AG09309 (cell line): ENCODE measurements around the gene THSD8.
"Not testable (repeated sequence)": the region's sequence is repeated elsewhere in the genome, so short reads cannot be mapped to it uniquely, and the experiment has no call there.

Source experiments
- DNase-seq: peaks from one replicate; pipeline ENCODE4 v3.0.0-alpha.2; 2010; ENCODE audit warnings: low read depth
- H3K4me3 ChIP-seq: 2 replicates; pipeline ENCODE4 v1.5.1; 2011; ENCODE audit warnings: mild to moderate bottlenecking, low read depth, low read length, moderate library complexity; ENCODE audit not compliant: control insufficient read depth
- TF ChIP-seq, protein P1 (sequence below): IDR thresholded peaks from 2 replicates; pipeline ENCODE4 v1.5.1; 2011; ENCODE audit warnings: mild to moderate bottlenecking, low read depth, low read length, inconsistent platforms; ENCODE audit not compliant: insufficient read depth, control insufficient read depth; ENCODE audit errors: missing control alignments

THSD8 gene

GRCh38 chr19:12815088-12815487 is 13.2 kb downstream of the THSD8 start:
- no peak for DNase-seq
- TF ChIP-seq, protein P1, sequence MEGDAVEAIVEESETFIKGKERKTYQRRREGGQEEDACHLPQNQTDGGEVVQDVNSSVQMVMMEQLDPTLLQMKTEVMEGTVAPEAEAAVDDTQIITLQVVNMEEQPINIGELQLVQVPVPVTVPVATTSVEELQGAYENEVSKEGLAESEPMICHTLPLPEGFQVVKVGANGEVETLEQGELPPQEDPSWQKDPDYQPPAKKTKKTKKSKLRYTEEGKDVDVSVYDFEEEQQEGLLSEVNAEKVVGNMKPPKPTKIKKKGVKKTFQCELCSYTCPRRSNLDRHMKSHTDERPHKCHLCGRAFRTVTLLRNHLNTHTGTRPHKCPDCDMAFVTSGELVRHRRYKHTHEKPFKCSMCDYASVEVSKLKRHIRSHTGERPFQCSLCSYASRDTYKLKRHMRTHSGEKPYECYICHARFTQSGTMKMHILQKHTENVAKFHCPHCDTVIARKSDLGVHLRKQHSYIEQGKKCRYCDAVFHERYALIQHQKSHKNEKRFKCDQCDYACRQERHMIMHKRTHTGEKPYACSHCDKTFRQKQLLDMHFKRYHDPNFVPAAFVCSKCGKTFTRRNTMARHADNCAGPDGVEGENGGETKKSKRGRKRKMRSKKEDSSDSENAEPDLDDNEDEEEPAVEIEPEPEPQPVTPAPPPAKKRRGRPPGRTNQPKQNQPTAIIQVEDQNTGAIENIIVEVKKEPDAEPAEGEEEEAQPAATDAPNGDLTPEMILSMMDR, result no peak
- no peak overlapping the region for H3K4me3 ChIP-seq

- DNase-seq, H3K4me3 ChIP-seq: not testable (repeated sequence)
These were observed 15.3 kb downstream of the THSD8 start for GRCh38 chr19:12817188-12817587.

DNA sequence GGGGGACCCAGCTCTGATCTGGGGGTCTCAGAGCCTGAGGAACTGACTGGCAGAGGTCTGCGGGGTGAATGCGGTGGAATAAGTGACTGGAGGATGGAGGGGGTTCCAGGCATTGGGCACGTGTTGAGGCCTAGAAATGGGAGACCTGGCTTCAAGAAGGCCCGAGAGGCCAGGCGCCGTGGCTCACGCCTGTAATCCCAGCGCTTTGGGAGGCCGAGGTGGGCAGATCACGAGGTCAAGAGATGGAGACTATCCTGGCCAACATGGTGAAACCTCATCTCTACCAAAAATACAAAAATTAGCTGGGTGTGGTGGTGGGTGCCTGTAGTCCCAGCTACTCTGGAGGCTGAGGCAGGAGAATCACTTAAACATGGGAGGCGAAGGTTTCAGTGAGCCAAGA is 15.9 kb downstream of the THSD8 start:
- not testable (repeated sequence) for H3K4me3 ChIP-seq, DNase-seq

DNA sequence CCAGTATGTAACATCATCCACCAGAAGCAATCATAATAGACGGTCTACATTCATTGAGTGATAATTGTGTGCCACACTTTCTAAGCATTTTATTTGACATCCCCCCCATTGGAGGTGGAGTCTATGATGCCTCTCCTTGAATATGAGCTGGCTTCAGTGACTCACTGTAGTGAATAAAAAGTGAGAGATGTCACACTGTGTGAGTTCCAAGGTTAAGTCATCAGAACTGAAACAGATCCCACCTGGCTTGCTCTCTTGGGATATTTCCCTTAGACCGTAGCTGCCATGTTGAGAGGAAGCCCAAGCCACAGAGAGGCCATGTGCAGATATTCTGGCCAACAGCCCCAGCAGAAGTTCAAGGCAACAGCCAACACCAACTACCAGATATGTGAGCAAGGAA is 19.9 kb downstream of the THSD8 start:
- TF ChIP-seq, protein P1, result no peak
- no peak for DNase-seq
- H3K4me3 ChIP-seq, result no peak overlapping the region

- no peak for DNase-seq
- TF ChIP-seq, protein P1, result peak; percentile 31
- H3K4me3 ChIP-seq, result no peak overlapping the region
These were observed 23.6 kb downstream of the THSD8 start for GRCh38 chr19:12825254-12826131.

DNA sequence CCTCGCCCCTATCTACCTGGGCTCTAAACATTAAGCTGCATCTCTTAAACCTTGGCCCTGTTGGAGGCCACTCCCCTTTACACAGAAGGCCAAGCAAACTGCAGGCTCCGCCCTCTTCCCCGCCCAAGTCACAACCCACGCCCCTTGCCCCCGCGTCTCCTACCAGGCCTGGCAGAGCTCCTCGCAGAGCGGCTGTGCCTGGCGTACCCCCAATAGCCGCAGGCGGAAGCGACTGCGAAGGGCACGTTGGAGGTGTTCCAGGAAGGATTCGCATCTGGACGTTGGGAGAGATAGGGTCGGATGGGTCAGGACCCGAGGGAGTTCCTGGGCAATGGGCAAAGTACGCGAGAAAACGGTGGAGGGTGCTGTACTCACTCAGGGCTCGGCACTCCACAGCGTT is 26.6 kb downstream of the THSD8 start:
- DNase-seq, result no peak
- no peak overlapping the region for H3K4me3 ChIP-seq
- TF ChIP-seq, protein P1, result no peak

DNA sequence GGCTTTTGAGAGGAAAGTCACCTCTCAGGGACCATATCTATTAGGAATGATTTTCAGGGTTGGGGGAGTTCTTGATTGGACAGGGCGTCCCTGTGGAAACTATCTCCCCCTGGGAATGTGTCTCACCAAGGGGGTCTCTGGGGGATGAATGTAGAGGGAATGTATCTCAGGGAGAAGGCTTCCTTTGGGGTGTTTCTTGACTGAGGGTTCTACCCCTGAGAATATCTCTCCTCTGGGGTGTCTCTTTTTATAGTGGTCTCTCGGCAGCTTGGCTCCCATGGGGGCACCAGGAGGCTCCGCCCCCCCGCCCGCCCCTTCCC is 31.5 kb downstream of the THSD8 start:
- no peak overlapping the region for H3K4me3 ChIP-seq
- no peak for DNase-seq
- TF ChIP-seq, protein P1, result no peak

- H3K4me3 ChIP-seq, result peak overlapping the region; percentile 34
- TF ChIP-seq, protein P1, result no peak
- no peak for DNase-seq
These were observed 32.1 kb downstream of the THSD8 start for GRCh38 chr19:12833738-12834565.
